SHP77 (cell line): ENCODE data around the gene CDA.

Source experiments
- DNase-seq, 2 experiments: peaks; one replicate each; lab custom pipeline; 2025; lab: John Stamatoyannopoulos, UW

The CDA gene

GRCh38 chr1:20648438-20648837 is 59.5 kb downstream of the CDA start:
- DNase-seq = no peak

- no peak for DNase-seq
Observed at GRCh38 chr1:20648946-20649345, 60.0 kb downstream of the CDA start.

GRCh38 chr1:20652300-20652699 is 63.4 kb downstream of the CDA start:
- DNase-seq = no peak

- no peak for DNase-seq
Observed at GRCh38 chr1:20654104-20654690, 65.3 kb downstream of the CDA start.

- DNase-seq = no peak
Observed at GRCh38 chr1:20657024-20657423, 68.1 kb downstream of the CDA start.

- DNase-seq = no peak
Observed at GRCh38 chr1:20658166-20658915, 69.4 kb downstream of the CDA start.

GRCh38 chr1:20660363-20660762 is 71.5 kb downstream of the CDA start:
- DNase-seq = no peak

GRCh38 chr1:20660847-20661206 is 71.9 kb downstream of the CDA start:
- no peak for DNase-seq

- peak; percentile 97 to 98 for DNase-seq
Observed at GRCh38 chr1:20661207-20662109, 72.6 kb downstream of the CDA start, which contains the start of gene DDOST. DDOST (minus strand) TSS chr1:20661369; CDS start chr1:20661350, 19 bp downstream.

GRCh38 chr1:20662110-20662475 is 73.2 kb downstream of the CDA start:
- DNase-seq = no peak

- no peak for DNase-seq
Observed at GRCh38 chr1:20663365-20663764, 74.5 kb downstream of the CDA start.

- peak in 1 of 2 experiments; percentile 25 for DNase-seq
Observed at GRCh38 chr1:20663969-20664715, 75.2 kb downstream of the CDA start.

- no peak for DNase-seq
Observed at GRCh38 chr1:20665726-20666125, 76.8 kb downstream of the CDA start.

- no peak for DNase-seq
Observed at GRCh38 chr1:20666146-20666545, 77.2 kb downstream of the CDA start.

GRCh38 chr1:20666804-20667203 is 77.9 kb downstream of the CDA start:
- peak; percentile 57 to 68 for DNase-seq
